Ishikawa (cell line): ENCODE results near the gene SLC39A2.

Experiments
- CREB1 ChIP-seq: IDR thresholded peaks from 2 replicates; pipeline ENCODE4 v1.6.1; 2012; ENCODE audit warnings: low read depth
- EP300 ChIP-seq: IDR thresholded peaks from 2 replicates; pipeline ENCODE4 v1.6.1; 2012; ENCODE audit warnings: borderline replicate concordance
- FOXM1 ChIP-seq: IDR thresholded peaks from 2 replicates; pipeline ENCODE4 v1.6.1; 2012; ENCODE audit warnings: low read depth, borderline replicate concordance
- NFIC ChIP-seq: IDR thresholded peaks from 2 replicates; pipeline ENCODE4 v1.6.1; 2012
- RAD21 ChIP-seq: IDR thresholded peaks from 2 replicates; pipeline ENCODE4 v1.6.1; 2012; ENCODE audit warnings: low read depth
- TAF1 ChIP-seq: IDR thresholded peaks from 2 replicates; pipeline ENCODE4 v1.6.1; 2012; ENCODE audit warnings: low read depth, mild to moderate bottlenecking
- TCF12 ChIP-seq: IDR thresholded peaks from 2 replicates; pipeline ENCODE4 v1.6.1; 2012; ENCODE audit warnings: low read depth
- TEAD4 ChIP-seq: IDR thresholded peaks from 2 replicates; pipeline ENCODE4 v1.6.1; 2012
- YY1 ChIP-seq: IDR thresholded peaks from 2 replicates; pipeline ENCODE4 v1.6.1; 2012; ENCODE audit warnings: low read depth
- TF ChIP-seq, protein P1 (sequence below): IDR thresholded peaks from 2 replicates; pipeline ENCODE4 v1.6.1; 2012

DNA sequence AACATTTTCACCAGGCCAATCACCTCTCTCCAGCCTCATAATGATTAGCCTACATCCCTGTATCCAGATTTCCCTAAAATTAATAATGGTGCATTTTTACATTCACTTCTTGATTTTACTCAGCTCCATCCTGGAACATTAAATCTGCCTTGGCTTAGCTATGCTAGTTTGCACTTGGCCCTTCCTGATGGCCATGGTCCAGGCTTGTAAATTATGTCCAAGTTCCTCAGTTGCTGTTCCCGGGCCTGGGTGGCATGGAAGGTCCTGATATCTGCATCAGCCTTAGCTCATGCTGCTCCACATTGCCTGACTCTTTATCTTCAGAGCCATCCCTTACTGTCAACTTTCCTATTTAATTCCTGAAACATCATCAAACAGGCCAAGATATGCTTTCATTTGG is 20.4 kb upstream of the SLC39A2 start:
- TF ChIP-seq TAF1 (no peak), YY1 (no peak), EP300 (no peak), TCF12 (no peak), CREB1 (no peak), FOXM1 (no peak), RAD21 (no peak), NFIC (no peak), TEAD4 (no peak)
- TF ChIP-seq, protein P1, sequence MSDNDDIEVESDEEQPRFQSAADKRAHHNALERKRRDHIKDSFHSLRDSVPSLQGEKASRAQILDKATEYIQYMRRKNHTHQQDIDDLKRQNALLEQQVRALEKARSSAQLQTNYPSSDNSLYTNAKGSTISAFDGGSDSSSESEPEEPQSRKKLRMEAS = no peak
